HEK293 (cell line): ENCODE measurements around the gene PI3.

Experiments
- CTCF ChIA-PET: fragments of 350-600 bp; formaldehyde crosslinking; extraction: SDS; loops from one replicate; lab custom pipeline; 2021; ENCODE audit warnings: antibody characterized with exemption; lab: Yijun Ruan, JAX
- POLR2A ChIA-PET: fragments of 300-600 bp; formaldehyde crosslinking; extraction: SDS; loops from one replicate; lab custom pipeline; 2020; ENCODE audit warnings: antibody characterized with exemption, inconsistent platforms; lab: Yijun Ruan, JAX
- H3K27ac ChIP-seq: fragments of 200-500 bp; sonication (Bioruptor generic); 2 replicates; pipeline ENCODE4 v1.5.1; 2014; ENCODE audit warnings: low read depth, low read length, control low read depth, inconsistent platforms; ENCODE audit errors: extremely low read depth
- H3K36me3 ChIP-seq, 2 experiments: fragments of 200-500 bp in 1 of 2; sonication (Bioruptor generic) in 1 of 2; 1 replicate in 1 of 2; 2 replicates in 1 of 2; pipeline ENCODE4 v1.5.1; 2014 to 2017; ENCODE audit warnings: inconsistent platforms in 2 of 2, low read length in 2 of 2; ENCODE audit not compliant: control insufficient read depth in 2 of 2, insufficient read depth in 1 of 2
- H3K4me1 ChIP-seq: fragments of 200-500 bp; sonication (Bioruptor generic); 2 replicates; pipeline ENCODE4 v1.5.1; 2014; ENCODE audit warnings: mild to moderate bottlenecking, low read length, inconsistent platforms; ENCODE audit not compliant: control insufficient read depth, insufficient read depth
- H3K4me3 ChIP-seq: 2 replicates; pipeline ENCODE4 v1.5.1; 2011; ENCODE audit warnings: low read depth, mild to moderate bottlenecking, control low read depth, low read length, moderate library complexity
- H3K9me3 ChIP-seq: fragments of 200-500 bp; sonication (Bioruptor generic); 2 replicates; pipeline ENCODE4 v1.5.1; 2014; ENCODE audit warnings: low read depth, low read length, inconsistent platforms; ENCODE audit not compliant: control insufficient read depth, insufficient read depth
- BCL11A ChIP-seq: fragments of 450-650 bp; formaldehyde crosslinking; IDR thresholded peaks from 2 replicates; pipeline ENCODE4 v1.5.1; 2016; ENCODE audit warnings: low read depth, missing biosample characterization, missing genetic modification characterization
- SP7 ChIP-seq: fragments of 450-650 bp; formaldehyde crosslinking; IDR thresholded peaks from 2 replicates; pipeline ENCODE4 v1.5.1; 2016; ENCODE audit warnings: missing biosample characterization, missing genetic modification characterization
- TRIM28 ChIP-seq: IDR thresholded peaks from 2 replicates; pipeline ENCODE4 v1.6.1; 2011; ENCODE audit warnings: low read length, control low read depth, borderline replicate concordance
- WT1 ChIP-seq: fragments of 450-650 bp; formaldehyde crosslinking; IDR thresholded peaks from 2 replicates; pipeline ENCODE4 v1.5.1; 2016; ENCODE audit warnings: missing biosample characterization, missing genetic modification characterization
- ZBTB17 ChIP-seq: fragments of 450-650 bp; formaldehyde crosslinking; IDR thresholded peaks from 2 replicates; pipeline ENCODE4 v1.5.1; 2016; ENCODE audit warnings: missing biosample characterization, missing genetic modification characterization
- ZEB2 ChIP-seq: fragments of 450-650 bp; formaldehyde crosslinking; IDR thresholded peaks from 2 replicates; pipeline ENCODE4 v1.5.1; 2016; ENCODE audit warnings: missing biosample characterization, missing genetic modification characterization
- ZNF16 ChIP-seq: fragments of 450-650 bp; formaldehyde crosslinking; IDR thresholded peaks from 2 replicates; pipeline ENCODE4 v1.5.1; 2016; ENCODE audit warnings: low read depth, missing biosample characterization, missing genetic modification characterization
- ZNF624 ChIP-seq: fragments of 450-650 bp; formaldehyde crosslinking; IDR thresholded peaks from 2 replicates; pipeline ENCODE4 v1.5.1; 2017; ENCODE audit warnings: missing biosample characterization, missing genetic modification characterization
- TF ChIP-seq, protein P1 (sequence below): fragments of 450-650 bp; formaldehyde crosslinking; IDR thresholded peaks from 2 replicates; pipeline ENCODE4 v1.5.1; 2017; ENCODE audit warnings: missing biosample characterization, missing genetic modification characterization
- TF ChIP-seq, protein P2 (sequence below): fragments of 450-650 bp; formaldehyde crosslinking; IDR thresholded peaks from 2 replicates; pipeline ENCODE4 v1.5.1; 2016; ENCODE audit warnings: missing biosample characterization, missing genetic modification characterization
- TF ChIP-seq, protein P3 (sequence below): fragments of 450-650 bp; formaldehyde crosslinking; IDR thresholded peaks from 2 replicates; pipeline ENCODE4 v1.5.1; 2016; ENCODE audit warnings: missing biosample characterization, missing genetic modification characterization
- TF ChIP-seq, protein P4 (sequence below): fragments of 450-650 bp; formaldehyde crosslinking; IDR thresholded peaks from 2 replicates; pipeline ENCODE4 v1.5.1; 2016; ENCODE audit warnings: missing biosample characterization, missing genetic modification characterization

Gene PI3

DNA sequence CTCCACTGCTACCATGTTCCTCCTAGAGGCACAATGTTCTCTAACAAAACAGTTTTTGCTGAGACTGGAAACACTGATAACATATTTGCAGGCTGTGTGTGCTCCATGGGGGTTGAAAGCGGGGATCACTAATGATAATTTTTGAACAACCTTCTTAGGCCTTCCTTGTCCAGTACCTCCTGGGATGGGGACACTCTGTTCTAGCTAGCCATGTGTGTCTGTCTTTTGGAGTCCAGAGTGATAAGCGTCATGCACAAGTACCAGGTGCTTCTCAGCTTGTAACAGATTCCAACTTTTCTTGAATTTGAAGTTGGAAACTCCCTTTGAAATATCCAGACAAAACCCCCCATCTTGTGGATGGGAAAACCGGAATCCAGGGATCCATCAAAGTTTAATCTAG, 15.2 kb downstream of the PI3 start:
- no peak overlapping the region for H3K4me3 ChIP-seq
- H3K4me1 ChIP-seq: no peaks in the 10 kb centered on the region
- no peak overlapping the region for H3K27ac ChIP-seq
- TF ChIP-seq, protein P1, sequence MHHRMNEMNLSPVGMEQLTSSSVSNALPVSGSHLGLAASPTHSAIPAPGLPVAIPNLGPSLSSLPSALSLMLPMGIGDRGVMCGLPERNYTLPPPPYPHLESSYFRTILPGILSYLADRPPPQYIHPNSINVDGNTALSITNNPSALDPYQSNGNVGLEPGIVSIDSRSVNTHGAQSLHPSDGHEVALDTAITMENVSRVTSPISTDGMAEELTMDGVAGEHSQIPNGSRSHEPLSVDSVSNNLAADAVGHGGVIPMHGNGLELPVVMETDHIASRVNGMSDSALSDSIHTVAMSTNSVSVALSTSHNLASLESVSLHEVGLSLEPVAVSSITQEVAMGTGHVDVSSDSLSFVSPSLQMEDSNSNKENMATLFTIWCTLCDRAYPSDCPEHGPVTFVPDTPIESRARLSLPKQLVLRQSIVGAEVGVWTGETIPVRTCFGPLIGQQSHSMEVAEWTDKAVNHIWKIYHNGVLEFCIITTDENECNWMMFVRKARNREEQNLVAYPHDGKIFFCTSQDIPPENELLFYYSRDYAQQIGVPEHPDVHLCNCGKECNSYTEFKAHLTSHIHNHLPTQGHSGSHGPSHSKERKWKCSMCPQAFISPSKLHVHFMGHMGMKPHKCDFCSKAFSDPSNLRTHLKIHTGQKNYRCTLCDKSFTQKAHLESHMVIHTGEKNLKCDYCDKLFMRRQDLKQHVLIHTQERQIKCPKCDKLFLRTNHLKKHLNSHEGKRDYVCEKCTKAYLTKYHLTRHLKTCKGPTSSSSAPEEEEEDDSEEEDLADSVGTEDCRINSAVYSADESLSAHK (tag by site-specific recombination): no peak
- no peak for TF ChIP-seq TRIM28
- no peak for TF ChIP-seq BCL11A (tag by site-specific recombination)
- TF ChIP-seq WT1 (tag by site-specific recombination): no peak
- TF ChIP-seq, protein P2, sequence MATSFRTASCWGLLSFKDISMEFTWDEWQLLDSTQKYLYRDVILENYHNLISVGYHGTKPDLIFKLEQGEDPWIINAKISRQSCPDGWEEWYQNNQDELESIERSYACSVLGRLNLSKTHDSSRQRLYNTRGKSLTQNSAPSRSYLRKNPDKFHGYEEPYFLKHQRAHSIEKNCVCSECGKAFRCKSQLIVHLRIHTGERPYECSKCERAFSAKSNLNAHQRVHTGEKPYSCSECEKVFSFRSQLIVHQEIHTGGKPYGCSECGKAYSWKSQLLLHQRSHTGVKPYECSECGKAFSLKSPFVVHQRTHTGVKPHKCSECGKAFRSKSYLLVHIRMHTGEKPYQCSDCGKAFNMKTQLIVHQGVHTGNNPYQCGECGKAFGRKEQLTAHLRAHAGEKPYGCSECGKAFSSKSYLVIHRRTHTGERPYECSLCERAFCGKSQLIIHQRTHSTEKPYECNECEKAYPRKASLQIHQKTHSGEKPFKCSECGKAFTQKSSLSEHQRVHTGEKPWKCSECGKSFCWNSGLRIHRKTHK (tag by site-specific recombination): no peak
- TF ChIP-seq ZBTB17 (tag by site-specific recombination): no peak
- H3K9me3 ChIP-seq: no peaks in the 10 kb centered on the region
- H3K36me3 ChIP-seq: no peaks in the 10 kb centered on the region
- CTCF ChIA-PET: interaction anchor here (0.9 to 1.2 kb wide), 3 partner anchors 52 to 104 kb away, joined by 3 to 4 read pairs (median 3); no protein-coding TSS in a partner anchor
- POLR2A ChIA-PET: no interaction called here

DNA sequence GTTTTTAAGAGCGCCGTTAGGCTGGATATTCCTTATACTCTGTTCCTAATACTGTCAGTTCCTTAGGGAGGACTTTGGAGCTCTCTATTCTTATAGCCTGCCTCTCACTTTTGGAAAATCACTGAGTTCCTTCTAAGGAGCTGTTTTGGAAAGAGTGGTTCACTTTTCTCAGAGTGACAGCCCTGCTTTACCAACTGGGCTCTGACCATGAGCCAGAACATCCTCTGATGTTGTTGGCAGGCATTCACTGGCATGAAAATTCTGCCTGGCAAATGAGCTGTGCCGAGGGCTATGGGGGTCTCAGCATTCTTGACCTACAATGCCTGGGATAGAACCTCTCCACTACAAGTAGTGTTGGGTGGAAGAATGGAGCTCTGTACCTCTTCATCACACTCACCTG, 17.2 kb downstream of the PI3 start:
- Histone ChIP-seq H3K9me3 (no peaks in the 10 kb centered on the region), H3K4me1 (no peaks in the 10 kb centered on the region), H3K36me3 (no peaks in the 10 kb centered on the region), H3K4me3 (no peak overlapping the region)
- ChIA-PET CTCF (no interaction called here), POLR2A (no interaction called here)
- TF ChIP-seq, protein P3, sequence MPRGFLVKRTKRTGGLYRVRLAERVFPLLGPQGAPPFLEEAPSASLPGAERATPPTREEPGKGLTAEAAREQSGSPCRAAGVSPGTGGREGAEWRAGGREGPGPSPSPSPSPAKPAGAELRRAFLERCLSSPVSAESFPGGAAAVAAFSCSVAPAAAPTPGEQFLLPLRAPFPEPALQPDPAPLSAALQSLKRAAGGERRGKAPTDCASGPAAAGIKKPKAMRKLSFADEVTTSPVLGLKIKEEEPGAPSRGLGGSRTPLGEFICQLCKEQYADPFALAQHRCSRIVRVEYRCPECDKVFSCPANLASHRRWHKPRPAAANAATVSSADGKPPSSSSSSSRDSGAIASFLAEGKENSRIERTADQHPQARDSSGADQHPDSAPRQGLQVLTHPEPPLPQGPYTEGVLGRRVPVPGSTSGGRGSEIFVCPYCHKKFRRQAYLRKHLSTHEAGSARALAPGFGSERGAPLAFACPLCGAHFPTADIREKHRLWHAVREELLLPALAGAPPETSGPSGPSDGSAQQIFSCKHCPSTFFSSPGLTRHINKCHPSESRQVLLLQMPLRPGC (tag by site-specific recombination): no peak
- no peak for TF ChIP-seq ZEB2 (tag by site-specific recombination)
- TF ChIP-seq, protein P4, sequence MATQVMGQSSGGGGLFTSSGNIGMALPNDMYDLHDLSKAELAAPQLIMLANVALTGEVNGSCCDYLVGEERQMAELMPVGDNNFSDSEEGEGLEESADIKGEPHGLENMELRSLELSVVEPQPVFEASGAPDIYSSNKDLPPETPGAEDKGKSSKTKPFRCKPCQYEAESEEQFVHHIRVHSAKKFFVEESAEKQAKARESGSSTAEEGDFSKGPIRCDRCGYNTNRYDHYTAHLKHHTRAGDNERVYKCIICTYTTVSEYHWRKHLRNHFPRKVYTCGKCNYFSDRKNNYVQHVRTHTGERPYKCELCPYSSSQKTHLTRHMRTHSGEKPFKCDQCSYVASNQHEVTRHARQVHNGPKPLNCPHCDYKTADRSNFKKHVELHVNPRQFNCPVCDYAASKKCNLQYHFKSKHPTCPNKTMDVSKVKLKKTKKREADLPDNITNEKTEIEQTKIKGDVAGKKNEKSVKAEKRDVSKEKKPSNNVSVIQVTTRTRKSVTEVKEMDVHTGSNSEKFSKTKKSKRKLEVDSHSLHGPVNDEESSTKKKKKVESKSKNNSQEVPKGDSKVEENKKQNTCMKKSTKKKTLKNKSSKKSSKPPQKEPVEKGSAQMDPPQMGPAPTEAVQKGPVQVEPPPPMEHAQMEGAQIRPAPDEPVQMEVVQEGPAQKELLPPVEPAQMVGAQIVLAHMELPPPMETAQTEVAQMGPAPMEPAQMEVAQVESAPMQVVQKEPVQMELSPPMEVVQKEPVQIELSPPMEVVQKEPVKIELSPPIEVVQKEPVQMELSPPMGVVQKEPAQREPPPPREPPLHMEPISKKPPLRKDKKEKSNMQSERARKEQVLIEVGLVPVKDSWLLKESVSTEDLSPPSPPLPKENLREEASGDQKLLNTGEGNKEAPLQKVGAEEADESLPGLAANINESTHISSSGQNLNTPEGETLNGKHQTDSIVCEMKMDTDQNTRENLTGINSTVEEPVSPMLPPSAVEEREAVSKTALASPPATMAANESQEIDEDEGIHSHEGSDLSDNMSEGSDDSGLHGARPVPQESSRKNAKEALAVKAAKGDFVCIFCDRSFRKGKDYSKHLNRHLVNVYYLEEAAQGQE (tag by site-specific recombination): no peak
- TF ChIP-seq, protein P1 (tag by site-specific recombination): no peak
- no peak for TF ChIP-seq SP7 (tag by site-specific recombination)
- TF ChIP-seq ZNF624: no peak
- no peak for TF ChIP-seq ZNF16 (tag by site-specific recombination)
- TF ChIP-seq, all 188 proteins: peak for 0
- no peak overlapping the region for H3K27ac ChIP-seq
